Activated T-cell treated with anti-CD3 and anti-CD28 coated beads for 4 hours (primary cell): Measurements from ENCODE around the gene LRRC8D.

Source experiments
- DNase-seq: peaks from one replicate; pipeline ENCODE4 v3.0.0-alpha.2; 2020

Gene LRRC8D

GRCh38 chr1:89834083-89834704, 13.4 kb downstream of the LRRC8D start:
- DNase-seq: no peak

DNA sequence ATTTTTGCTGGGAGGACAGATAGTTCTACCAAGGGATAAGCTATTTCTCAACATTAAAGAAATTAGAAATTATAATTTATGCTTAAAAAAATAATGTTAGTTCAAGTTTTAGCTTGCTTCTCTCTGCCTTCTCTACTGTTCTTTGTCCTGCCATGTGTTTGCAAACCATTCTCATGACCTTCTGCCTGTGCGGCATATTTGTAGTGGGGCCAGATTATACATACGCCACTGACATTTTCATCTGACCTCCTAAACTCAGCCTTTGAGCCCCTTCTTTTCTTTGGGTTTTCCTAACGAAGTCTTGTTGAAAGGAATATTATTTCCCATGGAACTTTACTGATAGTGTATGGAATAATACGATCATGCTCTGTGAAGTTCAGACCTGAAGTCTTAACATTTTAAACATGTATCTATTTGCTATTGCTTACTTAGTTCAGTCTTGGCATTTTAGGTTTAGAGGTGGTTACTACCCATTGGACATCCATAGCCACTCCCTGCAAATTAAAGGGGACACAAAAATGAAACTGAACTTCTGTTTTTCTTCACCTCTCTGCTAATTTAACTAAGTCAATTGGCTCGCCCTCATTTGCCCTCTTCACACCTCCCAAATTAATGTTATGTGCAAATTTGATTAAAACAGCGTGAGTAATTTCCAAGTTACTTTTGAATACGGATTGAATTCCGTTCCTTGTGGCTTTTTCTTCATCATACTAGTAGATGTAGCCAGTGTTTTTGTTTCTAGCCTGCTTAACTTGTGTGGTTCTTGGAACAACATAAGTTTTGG, 15.6 kb downstream of the LRRC8D start:
- DNase-seq: no peak

GRCh38 chr1:89837036-89837481, 16.2 kb downstream of the LRRC8D start:
- no peak for DNase-seq

DNA sequence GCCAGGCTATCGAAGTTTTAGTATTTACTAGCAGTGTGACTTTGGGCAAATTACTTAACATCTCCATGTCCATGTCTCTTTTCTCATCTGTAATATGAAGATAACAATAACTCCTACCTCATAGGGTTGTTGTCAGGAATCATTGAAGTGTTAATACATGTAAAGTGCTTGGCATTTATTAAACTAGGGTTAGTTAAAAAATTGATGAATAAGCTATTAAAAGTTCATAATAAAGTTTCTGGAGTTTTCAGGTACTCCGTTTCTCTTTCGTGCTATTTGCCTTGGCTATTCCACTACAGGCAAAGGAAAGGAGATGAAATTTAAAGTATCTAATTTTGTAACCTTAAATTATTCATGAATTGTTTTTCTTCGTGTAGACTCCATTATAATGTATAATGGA, 16.7 kb downstream of the LRRC8D start:
- DNase-seq: no peak

GRCh38 chr1:89839516-89839915, 18.7 kb downstream of the LRRC8D start:
- no peak for DNase-seq

- DNase-seq: no peak
Observed at GRCh38 chr1:89841507-89841906, 20.7 kb downstream of the LRRC8D start.

DNA sequence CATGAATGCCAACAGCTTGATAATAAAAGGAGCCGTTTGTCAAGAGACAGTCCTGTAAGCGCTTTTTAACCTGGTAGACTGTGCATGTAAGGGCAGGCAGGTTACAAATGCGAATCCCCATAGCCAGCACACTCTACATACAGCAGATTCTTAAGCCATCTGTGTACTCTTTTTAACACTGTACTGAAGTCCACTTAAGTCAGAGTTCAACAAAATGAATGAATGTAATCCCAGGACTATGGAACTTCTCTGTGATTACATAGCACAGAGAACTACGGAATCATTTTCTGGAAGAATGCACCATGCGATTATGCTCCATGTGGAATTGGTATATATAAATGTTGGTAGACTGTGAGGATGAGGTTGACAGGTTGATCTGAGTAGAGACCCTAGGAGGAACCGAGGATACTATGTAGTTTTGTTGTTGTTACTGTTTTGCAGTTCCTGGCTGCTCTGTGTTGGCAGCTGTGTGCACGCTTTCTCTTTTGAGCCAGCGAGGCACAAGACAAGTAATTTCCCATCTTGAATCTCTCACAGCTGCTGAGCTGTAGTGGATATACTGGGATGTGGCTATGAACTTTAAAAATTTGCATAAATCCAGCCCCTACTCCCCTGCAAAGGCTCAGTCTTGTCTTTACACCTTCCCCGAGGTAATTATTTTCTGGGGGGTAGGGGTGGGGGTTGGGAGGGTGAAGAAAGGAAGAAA, 21.9 kb downstream of the LRRC8D start:
- DNase-seq: no peak

GRCh38 chr1:89843273-89844130, 22.7 kb downstream of the LRRC8D start:
- peak; percentile 71 for DNase-seq

DNA sequence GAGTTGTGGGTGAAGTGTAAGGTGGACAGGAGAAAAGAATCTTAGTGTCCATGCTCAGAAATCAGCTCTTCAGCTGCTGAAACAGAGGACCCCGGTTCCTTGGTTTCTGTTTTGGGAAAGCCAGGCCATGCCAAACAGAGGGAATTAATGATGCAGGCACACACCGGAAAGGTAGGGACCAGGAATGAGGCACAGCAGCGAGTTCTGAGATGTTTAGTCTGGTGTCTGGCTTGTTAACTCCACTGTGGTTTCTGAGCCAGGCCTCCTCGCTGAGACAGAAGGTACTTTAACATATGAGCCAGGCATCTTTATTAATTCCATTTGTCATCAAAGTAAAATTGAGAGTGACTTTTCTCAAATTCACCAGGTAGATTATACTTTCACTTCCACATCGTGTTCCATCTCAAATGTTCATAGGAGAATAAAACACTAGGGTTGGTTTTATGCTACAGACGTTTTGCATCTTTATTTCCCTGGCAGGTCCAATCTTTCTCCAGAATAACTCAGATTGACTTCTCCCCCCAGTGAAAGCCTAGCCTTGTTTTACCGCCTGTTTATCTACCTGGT, 23.5 kb downstream of the LRRC8D start:
- peak; percentile 33 for DNase-seq

DNA sequence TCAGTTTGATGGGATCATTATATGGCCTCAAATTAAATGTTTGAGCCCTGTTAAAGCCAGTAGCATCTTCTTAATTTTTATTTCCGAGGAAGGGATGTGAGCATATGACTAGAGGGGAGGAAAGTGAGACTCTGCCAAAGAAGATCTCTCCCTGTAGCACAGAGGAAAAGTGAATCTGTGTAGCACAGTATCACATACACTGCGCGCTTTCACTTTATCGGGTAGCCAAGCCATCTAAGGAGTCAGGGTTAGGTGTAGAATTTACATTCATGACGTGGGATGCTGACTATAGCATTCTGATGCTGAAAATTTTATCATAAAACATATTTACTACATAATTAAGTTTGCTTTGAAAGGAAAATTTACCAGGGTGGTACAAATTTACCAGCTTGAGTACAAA, 24.0 kb downstream of the LRRC8D start:
- no peak for DNase-seq

DNA sequence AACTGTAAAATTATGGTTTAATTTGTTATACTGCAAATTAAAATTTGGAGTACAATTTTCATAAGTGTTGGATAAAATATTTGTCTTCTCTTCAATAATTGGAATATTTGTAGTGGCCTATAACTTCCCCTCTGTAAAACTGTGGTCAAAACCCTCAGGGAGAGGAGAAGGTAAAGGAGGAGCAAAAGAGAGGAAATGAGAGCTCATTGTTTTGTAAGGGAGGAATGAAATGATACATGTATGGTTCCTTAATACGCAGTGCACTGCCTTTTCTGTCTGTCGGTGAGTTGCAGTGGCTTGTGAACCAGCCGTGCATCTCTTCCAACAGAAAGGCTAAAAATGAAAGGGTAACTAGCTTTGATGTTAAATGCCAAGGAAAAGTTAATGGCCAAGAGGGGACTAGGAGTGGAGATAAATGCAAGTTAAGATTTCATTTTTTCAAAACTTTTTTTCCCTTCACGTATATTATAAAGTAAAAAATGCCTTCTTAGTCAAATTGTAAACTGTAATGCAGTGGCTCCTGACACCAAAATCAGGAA, 26.4 kb downstream of the LRRC8D start:
- no peak for DNase-seq

DNA sequence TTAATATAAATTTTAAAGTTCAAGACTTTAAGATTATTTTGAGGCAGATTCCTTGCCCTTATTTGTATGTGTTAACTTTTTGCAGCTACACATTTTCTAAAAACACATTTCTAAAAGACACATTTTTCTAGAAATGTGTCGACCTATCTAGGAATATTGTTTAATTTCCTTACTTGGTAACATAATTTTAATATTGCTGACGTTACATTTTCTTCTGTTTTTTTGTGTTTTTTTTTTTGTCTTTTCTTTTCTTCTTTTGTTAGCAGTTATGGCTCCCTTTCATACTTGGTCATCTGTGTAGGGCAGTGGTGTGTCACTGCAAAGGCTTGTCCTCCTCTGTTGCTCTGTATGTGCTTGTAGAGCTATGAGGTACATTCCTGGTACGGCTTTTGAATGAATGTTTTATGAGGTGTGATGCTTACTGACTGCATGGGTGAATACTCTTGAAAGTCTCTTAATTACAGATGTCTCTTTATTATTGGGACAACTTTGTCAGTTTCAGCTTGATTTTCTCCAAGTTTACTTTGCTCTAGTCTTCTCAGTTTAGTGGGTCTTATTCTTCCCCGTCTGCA, 30.1 kb downstream of the LRRC8D start:
- no peak for DNase-seq

DNA sequence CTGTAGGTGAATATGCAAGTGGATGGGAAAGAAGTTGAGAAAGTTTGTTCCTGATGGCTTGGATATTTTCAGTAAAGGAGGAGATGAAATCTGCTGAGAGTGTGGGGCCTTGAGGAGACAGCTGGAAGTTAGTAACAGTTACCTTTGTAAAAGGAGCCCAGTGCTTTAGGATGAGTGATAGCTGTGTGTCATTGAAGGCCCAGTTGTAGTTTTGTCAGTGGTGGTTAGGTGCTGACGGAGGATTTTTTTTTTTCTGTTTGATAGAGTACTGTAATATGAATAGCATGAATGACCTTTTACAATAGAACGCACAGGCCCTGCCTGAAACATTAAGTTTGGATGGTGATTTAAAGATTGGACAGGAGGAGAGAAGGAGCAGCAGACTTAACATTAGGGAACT, 33.3 kb downstream of the LRRC8D start:
- DNase-seq: no peak

- DNase-seq: no peak
Observed at GRCh38 chr1:89855413-89856123, 34.7 kb downstream of the LRRC8D start.

GRCh38 chr1:89863165-89863830, 42.5 kb downstream of the LRRC8D start:
- DNase-seq: no peak

DNA sequence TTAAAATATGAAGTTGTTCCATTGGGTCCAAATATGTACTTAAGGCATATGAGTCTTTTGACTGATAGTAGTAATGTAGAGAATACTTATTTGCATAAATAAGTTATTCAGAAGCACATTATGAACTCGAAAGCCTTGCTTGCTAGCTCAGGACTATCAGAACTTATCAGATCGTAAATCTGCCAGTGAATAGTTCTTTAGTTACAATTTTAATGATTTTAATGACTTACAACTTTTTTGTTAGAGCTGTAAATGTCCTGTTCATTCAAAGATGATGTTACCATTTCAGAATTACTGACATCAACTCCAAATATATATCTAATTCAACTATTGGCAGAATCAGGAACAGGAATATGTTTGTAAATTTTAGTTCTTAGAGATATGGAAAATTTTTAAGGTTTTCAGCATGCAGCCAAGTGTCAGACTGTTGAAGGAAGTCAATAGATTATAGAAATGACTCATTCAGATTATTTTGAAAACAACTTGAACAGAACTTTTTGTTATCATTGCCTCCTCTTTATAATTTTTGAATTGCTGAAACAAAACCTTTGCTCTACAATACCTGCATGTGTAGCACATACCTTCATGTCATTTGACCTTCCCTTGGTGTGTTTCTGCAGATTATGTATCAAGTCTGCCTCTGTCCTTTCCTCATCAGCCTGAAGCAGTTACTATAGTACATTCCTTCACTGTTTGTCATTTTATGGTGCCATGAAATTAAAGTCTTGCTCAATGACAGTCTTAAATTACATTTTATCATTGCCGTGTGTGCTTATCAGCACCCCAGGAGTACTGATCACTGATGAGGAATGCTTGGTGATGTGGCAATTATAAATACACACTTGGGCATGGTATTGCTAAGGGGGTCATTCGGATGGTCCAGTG, 44.9 kb downstream of the LRRC8D start:
- no peak for DNase-seq

GRCh38 chr1:89866568-89866967, 45.7 kb downstream of the LRRC8D start:
- no peak for DNase-seq

DNA sequence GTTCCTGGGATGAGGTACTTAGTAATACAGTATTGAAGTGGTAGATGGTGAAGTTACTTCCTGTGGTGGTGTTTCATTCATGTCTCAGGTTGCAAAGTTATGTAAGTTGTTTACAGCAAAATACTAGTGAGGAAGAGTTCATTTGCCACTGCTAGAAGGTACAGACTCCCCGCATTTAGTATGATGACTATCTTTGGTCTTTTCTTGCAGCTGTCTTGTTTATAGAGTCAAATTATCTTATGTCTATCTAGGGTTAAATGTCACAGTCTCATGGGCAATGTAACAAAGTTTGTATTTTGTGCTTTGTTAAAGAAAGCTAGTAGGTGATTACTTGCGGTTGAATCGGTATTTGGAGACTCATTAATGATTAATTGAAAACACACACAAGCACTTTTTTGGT, 50.2 kb downstream of the LRRC8D start:
- DNase-seq: no peak

DNA sequence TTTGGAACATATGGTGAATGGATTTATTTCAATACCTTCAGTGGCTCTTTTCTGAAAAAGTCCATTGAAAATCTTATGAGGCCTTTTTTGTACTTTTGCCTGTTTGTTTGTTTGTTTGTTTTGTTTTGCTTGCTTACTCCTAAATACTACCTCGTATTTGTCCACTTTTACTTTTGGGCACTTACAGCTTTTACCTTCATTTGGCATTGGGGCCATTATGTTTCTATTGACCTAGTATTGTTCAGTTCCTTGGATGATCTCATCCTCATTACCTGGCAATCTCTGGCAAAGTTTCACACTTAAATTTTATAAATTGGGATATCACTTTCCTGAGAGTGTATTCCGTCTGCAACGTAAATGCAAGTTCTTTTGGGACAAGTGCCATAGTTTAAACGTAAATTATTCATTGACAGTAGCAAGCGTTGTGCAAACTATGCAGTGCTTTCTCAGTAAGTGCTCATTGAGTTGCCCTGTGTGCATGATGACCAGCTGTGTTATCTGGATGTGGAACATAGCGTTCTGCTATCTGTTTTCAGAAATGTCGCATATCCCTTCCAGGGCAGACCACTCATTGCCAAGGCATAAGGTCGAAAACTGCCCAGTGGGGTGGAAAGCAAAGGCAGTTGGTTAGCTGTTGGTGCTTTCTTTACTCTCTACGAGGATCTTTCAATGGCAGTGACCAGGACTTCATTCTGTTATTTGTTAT, 51.1 kb downstream of the LRRC8D start:
- no peak for DNase-seq
